NCI-H146 treated with DMSO at 0.1 percent for 48 hours (cell line): ENCODE results near the gene EFCAB6.

Experiments used
- DNase-seq: peaks from one replicate; lab custom pipeline; 2025; ENCODE audit not compliant: unreplicated experiment; lab: John Stamatoyannopoulos, UW

EFCAB6 gene

DNA sequence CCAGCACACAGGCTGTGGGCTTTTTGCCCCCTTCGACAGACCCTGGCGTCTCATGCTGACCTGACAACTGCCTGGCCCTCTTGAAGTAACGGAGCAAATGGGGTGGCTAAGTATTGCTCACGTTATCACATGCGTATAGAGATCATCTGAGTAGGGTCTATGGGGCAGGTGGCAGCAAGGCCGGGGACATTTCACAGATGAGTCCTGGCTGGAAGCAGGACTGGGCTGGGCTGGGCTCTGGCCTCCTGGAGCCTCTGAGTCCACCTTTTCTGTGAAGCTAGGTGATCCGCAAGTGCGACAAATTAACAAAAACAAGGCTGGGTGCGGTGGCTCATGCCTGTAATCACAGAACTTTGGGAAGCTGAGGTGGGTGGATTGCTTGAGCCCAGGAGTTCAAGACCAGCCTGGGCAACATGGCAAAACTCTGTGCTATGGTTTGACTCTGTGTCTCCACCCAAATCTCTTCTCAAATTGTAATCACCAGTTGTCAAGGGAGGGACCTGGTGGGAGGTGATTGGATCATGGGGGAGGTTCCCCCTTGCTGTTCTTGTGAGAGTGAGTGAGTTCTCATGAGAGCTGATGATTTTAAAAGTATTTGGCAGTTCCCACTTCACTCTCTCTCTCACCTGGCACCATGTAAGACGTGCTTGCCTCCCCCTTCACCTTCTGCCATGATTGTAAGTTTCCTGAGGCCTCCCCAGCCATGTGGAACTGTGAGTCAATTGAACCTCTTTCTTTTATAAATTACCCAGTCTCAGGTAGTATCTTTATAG, 278.3 kb downstream of the EFCAB6 start:
- no peak for DNase-seq

DNA sequence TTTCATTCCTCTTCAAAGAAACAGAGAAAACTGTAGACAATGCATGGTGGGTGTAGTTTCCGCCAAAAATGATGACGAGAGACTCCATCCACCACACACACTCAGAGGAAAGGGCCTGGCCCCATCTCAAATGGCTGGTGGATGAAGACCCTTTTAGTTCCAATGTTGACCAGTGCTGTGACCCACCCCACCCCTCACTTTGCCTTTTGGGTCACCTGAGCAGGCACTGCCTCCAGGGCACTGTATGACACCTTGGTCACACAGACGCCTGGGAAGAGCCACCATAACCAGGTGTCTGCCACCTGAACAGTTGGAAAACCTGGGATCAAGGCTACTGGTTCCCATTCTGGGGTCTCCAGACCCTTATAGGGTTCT, 279.0 kb downstream of the EFCAB6 start:
- DNase-seq = no peak

DNA sequence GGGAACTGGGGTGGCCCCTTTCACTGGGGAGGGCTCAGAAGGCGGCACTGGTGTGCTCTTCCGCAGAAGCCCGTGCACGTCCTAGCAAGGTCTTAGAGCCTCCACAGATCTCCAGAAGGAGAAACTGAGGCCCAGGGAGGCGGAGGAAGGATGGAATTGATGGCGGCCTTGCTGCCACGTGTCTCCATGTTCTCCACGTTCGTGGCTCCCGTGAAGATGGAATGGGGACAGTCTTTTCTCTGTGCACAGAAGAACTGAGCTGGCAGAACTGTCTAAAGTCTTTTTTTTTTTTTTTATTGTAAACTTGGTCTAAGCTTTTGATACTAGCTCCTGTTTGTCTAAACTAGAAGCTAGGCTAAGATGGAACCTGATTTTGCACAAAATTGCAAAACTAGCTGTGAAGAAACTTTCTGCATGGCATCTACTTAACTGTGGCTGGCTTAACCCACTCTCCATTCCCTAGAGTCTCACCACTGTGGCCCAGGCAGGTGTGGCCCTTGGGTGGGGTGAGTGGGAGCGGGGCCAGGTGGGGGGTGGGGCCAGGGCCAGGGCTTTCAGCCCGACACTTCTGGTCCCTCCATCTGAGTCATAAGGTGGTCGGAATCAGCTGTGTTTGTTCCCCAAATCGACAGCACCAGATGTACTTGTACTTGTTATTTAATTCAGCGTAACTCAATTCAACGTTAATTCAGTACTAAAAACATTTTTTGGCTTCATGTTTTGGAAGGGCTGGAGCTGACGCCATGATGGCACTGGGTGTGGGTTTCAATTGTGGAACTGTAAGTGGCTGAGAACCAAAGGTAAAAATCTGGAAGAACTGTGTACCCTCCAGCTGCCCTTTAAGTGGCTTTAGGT, 279.6 kb downstream of the EFCAB6 start:
- DNase-seq = no peak

- DNase-seq = no peak
Observed at GRCh38 chr22:43531651-43532050, 280.5 kb downstream of the EFCAB6 start.

GRCh38 chr22:43530349-43531201, 281.5 kb downstream of the EFCAB6 start:
- no peak for DNase-seq

DNA sequence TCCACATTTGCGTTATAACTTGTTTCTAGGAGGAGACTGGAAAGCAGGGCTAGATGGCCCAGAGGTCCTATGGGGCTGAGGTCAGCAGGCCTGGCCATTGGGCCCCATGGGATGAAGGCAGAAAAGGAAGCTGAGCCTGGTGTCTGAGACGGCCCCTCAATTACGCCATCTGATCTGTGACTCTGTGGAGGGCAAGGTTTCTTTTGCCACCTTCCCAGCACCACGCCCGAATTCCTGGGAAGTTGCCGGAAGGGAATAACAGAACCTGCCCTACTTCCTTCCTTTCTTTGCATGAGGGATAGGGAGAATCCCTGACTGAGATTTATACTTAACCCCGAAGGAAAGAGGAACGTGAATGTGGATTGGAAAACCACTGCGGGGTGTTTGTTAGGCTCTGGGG, 282.2 kb downstream of the EFCAB6 start:
- no peak for DNase-seq

DNA sequence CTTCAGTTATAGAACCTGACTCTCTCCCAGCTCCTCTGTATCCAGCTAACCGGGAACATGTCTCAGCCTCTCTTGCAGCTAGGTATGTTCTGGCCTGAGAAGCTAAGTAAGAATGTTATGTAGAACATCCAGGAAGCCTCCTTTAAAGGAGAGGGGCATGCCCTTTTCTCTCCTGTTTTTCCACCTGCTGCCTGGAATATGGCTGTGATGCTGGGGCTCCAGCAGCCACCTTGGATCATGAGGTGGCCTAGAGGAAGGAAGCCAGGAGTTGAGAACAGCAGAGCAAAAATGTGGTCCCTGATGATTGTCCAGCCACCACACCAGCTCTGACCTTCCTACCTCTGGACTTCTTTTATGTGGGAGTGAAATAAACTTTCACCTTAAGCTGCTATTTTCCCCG, 282.6 kb downstream of the EFCAB6 start:
- DNase-seq = no peak

- no peak for DNase-seq
Observed at GRCh38 chr22:43528601-43529360, 283.3 kb downstream of the EFCAB6 start.

- no peak for DNase-seq
Observed at GRCh38 chr22:43526946-43527345, 285.2 kb downstream of the EFCAB6 start.

DNA sequence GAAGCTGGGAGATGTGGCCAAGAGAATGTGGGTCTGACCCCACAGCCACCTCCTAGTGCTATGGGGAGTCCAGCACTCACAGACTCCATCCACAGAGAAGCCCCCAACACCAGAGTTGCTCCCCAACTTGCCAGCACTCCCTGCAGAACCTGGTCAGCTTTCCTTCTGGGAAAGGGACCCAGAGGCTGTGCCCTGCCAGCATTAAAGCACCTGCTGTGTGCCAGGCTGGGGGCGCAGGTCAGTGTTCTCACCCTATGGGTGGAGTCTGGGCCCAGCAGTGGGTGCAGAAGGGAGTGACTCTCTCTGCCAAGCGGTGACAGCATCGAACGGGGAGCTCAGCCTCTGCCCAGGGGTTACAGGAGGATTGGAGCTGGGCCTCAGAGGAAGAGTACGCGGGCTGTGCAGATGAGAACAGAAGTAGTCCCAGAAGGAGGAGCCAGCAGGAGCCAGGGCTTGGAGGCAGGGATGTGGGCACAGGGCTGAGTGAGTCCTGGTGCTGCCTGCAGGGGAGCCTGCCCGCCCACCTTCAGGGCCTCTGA, 285.9 kb downstream of the EFCAB6 start:
- DNase-seq = no peak

GRCh38 chr22:43521716-43522115, 290.4 kb downstream of the EFCAB6 start:
- DNase-seq = no peak

DNA sequence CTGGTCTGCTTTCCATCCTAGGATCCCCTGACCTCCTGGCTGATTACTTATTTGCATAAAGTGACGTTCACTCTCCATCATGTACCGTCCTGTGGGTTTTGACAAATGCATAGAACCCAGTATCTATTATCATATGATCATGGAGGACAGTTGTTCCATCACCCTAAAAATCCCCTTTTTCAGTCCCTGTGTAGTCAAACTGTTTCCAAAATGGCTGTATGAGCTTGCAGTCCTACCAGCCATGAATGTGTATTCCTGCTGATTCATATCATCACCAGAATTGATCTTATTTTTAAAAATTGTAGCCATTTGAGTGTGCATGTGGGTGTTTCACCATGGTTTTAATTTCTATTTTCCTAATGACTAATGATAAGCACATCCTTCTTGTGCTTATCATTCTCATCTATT, 291.5 kb downstream of the EFCAB6 start:
- no peak for DNase-seq

GRCh38 chr22:43516996-43517635, 295.0 kb downstream of the EFCAB6 start:
- no peak for DNase-seq

- DNase-seq = no peak
Observed at GRCh38 chr22:43516386-43516785, 295.7 kb downstream of the EFCAB6 start.

- no peak for DNase-seq
Observed at GRCh38 chr22:43515902-43516301, 296.2 kb downstream of the EFCAB6 start.

DNA sequence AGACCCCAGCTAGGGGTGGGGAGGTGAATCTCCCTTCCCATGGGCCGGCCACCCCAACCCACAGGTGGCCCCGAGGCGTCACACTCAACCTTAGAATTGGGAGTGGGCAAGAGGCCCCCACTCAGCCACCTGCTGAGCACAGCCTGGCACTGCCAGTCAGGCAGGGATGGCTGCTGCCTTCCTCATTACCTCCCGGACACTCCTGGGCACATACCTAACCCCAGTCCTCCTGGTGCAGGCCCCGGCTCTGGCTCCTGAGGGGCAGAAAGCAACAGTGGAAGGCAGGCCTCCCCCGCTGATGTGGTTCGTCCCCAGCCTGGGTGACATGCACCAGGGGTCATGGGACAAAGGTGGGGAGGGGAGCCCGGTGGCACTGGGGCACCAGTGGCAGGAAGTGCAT, 296.7 kb downstream of the EFCAB6 start:
- DNase-seq = no peak

DNA sequence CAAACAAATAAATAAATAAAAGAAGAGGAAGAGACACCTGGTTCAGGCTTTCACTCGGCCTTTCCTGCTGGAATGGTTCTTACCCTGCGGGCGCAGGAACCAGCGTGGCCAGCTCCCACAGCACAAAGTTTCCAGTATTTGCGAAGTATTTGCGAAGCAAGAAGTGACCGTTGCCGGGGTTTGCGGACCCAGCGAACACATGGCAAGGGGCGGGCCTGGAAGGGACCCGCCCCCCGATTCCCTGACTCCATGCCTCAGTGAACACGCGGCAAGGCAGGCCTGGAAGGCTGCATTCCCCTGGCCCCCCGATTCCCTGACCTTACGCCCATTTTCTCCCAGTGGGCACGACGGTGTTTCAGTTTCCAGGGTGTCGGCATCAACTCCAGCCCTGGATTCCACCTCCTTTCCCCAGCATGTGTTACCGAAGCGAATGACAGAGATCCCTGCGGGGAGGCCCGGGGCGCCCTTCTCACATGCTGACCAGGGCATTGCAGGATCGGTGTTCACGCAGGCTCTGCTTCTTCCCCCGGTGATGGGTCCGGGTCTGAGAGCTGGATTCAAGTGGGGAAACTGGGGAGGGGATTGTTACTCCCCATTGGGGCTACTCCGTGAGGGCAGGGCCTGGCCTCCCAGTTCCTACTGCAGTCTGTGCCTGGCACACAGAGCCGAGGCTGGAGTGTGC, 297.5 kb downstream of the EFCAB6 start:
- DNase-seq = no peak

DNA sequence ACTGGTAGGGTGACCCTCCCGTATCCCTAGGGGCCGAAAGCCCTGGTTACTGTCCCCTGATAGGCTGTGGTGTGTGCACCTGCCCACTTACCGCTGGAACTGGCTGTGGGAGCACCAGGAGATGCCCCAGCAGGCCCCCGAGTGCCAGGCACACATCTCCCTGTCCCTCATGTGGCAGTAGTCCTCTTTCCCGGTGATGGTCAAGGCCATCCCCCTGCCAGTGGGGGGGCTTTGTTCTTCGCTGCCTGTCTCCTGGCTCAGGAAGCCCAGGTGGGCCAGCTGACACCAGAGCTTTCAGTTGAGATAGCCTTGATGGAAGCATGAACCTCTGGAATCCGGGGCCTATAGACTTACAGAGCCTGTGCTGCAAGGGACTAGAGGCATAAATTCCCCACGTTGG, 299.8 kb downstream of the EFCAB6 start:
- DNase-seq = no peak

DNA sequence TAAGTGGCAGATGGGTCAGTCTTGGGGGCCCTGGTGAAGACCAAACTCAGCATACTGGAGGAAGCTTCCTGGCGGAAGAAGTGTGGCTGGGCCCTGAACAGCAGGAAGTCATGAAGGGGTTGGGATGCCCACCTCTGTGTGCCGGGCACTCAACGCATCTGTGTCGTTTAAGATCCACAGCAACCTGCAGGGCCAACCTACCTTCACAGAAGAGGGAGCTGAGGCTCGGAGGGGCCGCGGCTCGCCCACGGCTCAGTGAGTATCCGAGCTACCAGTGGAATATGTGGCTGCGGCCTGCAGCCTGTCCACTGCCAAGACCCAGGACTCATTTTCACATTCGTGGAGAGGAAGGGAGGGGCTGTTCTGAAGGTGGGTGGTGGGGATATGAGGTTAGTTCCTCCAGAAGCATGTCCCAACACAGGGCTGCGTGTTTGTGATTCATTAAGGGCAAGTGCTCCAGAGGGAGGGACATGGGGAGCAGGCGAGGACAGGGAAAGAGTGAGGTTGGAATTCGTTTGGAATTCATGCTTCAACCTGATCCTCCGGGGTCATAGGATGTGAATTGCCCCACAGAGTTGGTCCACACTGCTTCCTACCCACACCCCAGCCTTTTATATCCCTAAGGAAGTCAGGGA, 300.7 kb downstream of the EFCAB6 start:
- no peak for DNase-seq
